HEK293T (cell line): ENCODE results near the gene EDA.

Experiments used
- FOXM1 ChIP-seq: fragments of 450-650 bp; IDR thresholded peaks from 2 replicates; pipeline ENCODE4 v1.6.1; 2017; ENCODE audit warnings: mild to moderate bottlenecking, borderline replicate concordance
- NFRKB ChIP-seq: fragments of 450-650 bp; IDR thresholded peaks from 2 replicates; pipeline ENCODE4 v1.6.1; 2016; ENCODE audit warnings: mild to moderate bottlenecking, moderate library complexity
- SP1 ChIP-seq: fragments of 450-650 bp; IDR thresholded peaks from 2 replicates; pipeline ENCODE4 v1.6.1; 2017
- TARDBP ChIP-seq: fragments of 450-650 bp; IDR thresholded peaks from 2 replicates; pipeline ENCODE4 v1.6.1; 2016

DNA sequence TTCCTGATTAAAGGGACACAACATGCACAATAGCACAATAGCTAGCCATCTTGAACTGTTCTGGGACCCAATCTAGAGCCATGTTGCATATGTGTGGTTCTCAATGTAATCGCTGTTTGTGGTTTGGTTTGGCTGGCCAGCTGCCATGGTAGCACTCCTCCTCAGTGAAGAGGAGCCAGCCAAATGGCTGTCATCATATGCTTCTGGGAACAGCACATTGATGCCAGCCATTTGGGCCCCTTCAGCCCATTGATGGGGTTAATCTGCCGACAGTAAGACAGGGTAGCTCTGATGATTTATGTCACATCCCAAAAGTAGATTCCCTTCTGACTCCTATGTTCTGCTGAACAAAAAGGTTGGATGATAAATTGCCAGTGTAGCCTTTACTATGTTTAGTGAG lies 385.4 kb downstream of the EDA start:
- no peak for TF ChIP-seq FOXM1
- no peak for TF ChIP-seq SP1
- TF ChIP-seq NFRKB = no peak
- TF ChIP-seq TARDBP = no peak
